Inflammatory macrophage treated with lipopolysaccharide for 1 hour (primary cell): ENCODE data around the gene NKAIN2.
"Not testable (repeated sequence)": the region's sequence is repeated elsewhere in the genome, so short reads cannot be mapped to it uniquely, and the experiment has no call there.

Experiments
- DNase-seq, 2 donors: peaks; one replicate each; pipeline ENCODE4 v3.0.0-alpha.2; 2020 to 2022

Gene NKAIN2

DNA sequence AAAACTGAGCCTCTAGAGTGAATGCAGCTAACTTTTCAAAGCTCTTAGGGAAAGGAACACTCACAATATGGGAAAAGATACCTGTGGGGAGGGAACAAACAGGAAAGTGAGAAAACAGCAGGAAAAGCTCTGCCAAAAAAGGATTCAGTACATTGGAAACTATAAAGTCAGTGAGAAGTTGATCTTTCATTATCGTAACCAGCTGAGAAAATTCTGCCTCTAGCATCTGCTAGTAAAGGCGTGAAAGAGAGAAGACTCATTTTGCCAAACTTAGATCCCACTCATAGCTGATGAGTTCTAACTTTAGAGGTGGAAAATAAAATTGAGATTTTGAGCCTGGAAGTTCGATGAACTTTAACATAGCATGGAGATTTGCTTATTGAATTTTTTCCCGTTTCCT, 836.8 kb downstream of the NKAIN2 start:
- no peak for DNase-seq

DNA sequence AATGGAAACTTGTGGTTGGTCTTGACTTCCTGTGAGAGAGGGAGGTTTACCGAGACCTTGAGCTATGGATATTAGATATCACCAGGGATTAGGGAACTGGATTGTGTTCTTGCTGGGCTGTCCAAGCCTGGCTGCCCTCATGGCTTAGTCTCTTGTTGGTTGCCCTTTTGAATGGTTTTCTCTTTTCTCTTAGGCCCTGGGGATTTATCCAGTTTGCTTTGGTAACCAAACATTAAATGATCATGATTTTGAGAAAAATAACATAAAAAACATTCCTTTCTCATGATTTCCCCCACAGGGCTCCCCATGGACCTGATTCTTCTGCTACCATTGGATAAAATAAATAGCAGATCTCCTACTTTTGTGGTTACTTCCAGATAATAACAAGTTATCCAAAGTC, 852.2 kb downstream of the NKAIN2 start:
- no peak for DNase-seq

DNA sequence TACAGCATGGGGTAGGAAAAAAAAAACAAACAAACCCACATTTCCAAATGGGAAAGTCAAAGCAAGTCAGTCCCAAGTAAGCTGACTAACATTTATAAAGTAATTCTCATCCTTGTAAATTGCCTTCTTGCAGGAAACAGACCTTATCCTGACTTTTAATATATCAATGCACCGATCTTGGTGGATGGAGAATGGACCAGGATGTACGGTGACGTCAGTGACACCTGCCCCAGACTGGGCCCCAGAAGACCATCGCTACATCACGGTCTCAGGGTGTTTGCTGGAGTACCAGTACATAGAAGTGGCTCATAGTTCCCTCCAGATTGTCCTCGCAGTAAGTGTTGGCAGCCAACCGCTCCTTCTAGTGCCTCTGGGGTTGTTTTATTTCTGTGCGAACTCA, 854.4 kb downstream of the NKAIN2 start:
- no peak for DNase-seq

DNA sequence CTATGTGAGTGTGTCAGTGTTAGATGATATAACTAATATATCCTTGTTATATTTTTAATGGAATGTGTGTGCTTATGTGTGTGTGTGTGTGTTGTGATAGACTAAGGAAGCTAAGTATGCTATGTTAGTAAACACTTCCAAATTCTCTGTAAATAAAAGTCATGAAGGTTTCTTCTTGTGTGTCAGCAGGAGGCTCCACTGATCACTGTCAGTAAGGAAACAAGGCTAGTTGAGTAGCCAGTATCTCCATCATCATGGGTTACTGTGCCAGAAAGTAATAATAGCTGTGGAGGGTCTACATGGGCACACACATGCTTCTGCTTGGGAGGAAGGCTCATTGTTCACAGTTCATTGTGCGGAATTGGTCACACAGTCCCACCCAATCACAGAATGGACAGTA, 855.8 kb downstream of the NKAIN2 start:
- DNase-seq: no peak

DNA sequence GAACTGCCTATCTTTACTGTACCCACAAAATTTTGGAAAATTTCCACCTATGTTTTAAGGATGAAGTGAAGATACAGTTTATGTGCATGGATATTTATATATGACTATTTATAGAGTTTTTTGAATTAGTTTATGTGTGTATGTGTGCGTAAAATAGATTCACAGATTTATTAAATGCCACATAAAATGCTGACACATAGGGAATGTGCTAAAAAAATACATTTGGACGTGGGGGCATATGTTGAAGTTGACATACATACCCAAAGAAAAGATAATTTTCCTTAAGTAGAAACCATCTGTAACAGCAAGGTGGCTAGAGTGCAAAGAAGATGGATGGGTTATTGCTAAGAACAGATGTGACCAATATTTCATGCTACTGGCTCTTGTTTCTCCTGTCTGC, 856.5 kb downstream of the NKAIN2 start:
- no peak for DNase-seq

DNA sequence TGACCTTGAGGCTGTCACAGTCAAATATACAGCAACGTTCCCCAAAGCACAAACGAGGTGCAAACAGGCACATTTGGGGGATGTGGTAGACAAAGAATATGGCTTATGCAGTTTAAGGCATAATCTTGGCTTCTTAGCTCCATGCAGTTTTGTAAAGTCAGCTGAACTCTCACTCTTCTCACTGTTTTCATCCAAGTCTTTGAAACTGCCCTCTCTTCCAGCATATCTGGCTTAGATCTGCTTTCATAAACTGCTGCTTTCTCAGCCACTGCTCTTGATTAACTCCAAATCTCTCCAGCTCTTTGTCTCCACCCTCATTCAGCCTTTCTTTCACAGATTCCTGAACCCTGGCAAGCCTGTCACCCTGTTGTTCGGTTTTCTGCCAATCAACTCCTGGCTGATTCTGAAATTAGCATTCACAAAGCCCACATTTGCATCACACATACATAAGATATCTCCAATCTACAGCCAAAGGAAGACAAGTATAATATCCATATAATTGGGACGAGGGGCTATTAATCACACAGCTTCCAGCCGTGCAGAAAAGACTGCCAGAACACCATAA, 857.5 kb downstream of the NKAIN2 start:
- no peak for DNase-seq

DNA sequence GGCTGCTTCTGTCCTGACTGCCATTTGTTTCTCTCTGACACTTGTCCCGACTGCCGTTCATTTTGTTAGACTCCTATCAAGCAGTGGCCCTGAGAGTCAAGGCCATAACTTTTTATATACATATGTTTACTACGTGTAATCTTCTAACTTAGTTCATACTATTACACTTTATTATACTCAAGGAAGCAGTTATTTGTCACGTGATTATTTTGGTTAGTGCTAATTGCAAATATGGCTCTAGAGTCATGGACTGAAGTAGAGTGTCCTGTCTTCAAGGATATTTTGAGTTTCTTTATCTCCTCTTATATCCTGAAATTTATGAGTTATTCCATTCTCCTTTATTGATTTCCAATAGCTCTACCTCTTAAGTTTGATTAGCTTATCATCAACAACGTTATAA, 864.4 kb downstream of the NKAIN2 start:
- no peak for DNase-seq

DNA sequence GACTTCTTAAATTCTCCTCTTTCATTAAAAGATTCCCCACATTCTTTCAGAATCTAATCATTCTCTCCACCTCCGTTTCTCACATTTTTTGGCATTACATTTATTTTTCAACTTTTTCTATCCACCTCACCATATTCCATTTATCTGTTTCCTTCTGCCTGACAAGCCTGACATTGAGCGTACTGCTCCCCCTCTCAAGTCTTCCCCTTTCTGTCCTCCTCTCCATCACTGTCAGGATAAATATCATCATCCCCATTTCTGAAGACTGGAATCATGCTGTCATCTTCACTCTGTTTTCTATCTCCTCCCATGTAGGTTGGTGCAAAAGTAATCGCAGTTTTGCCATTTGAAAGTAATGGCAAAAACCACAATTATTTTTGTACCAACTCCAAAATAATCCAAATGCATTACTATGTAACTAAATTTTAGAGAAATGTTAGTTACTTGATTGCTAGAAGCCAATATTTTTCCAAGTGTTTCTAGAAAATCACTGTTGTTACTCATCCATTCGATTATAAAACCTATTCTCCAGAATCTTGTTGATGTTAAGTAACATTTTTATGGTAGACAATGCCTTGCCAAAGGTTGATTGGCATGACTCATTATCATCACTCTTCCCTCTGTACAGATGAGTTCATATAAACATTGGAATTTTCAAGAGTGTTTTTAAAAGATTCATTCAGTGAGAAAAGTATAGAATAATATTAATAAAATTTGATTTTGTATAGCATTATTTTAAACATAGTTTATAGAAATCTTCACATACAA, 866.2 kb downstream of the NKAIN2 start:
- no peak for DNase-seq

DNA sequence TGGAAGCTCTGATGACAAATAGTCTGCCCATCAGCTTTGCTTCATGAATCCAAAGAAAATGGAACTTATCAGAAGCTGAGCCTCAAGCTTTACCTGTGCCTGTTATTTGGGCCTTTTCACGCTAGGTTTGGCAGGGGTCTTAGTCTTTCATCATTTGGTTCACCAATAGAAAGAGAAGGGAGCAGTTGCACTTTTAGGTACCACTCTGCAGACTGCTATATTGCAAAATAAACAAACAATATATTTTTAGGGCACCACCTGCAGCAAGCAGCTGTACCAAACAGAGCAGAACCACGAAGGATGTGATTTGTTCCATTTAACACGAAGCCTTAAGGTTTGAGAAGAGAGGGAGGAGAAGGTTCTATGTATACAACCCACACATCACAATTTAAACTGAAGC, 867.1 kb downstream of the NKAIN2 start:
- DNase-seq: no peak

DNA sequence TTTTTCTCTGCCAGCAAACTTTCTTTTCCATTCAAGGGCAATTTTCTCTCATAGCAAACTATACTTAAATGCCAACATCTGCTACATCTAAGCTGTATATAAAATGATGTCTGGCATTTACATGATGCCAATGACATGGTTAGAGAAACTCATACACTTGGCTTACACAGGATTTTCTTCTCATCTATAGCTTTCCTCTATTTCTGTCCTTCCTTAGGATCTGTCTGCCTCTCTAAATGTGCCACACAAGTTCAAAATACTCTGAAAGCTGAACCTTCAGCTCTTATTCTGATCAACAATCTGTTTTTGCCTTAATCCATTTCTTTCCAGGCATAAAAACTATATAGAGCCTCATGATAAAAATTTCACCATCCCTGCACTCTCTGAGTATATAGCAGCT, 867.7 kb downstream of the NKAIN2 start:
- no peak for DNase-seq

DNA sequence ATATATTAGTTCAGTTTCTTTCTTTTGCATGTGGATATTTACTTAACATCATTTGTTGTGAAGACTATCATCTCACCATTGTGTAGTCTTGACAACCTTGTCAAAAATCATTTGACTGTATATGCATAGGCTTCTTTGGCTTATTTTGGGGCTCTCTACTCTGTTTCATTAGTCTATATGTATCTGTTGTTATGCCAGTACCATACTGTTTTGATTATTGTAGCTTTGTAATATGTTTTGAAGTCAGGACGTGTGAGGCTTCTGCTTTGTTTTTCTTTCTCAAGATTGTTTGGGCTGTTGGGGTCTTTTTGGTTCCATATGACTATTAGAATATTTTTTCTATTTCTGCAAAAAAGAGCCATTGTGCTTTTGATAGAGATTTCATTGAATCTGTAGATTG, 870.4 kb downstream of the NKAIN2 start:
- DNase-seq: no peak

DNA sequence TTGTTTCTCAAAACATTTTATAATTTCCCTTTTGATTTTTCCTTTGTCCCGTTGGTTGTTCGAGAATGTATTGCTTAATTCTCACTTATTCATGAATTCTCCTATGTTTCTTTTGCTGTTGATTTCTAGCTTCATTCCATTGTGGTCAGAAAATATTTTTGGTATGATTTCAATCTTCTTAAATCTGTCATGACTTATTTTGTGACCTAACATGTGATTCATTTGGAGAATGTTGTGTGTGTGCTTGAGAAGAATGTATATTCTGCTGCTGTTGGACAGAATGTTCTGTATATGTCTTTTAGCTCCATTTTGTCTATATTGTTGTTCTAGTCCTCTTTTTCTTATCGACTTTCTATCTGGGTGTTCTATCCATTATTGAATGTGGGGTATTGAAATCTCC, 872.4 kb downstream of the NKAIN2 start:
- DNase-seq: no peak

DNA sequence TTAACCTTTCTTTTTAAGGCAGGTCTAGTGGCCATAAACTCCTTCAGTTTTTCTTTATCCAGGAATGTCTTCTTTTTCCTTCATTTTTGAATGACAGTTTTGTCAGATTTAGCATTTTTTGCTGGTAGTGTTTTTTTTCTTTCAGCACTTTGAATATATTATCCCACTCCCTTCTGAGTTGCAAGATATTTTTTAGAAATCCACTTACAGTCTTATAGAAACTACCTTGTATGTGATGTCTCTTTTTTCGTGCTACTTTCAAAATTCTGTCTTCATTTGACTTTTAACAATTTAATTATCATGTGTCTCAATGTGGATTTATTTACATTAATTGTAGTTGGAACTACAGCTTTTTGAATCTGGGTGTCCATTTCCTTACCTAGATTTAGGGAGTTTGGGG, 874.2 kb downstream of the NKAIN2 start:
- no peak for DNase-seq

DNA sequence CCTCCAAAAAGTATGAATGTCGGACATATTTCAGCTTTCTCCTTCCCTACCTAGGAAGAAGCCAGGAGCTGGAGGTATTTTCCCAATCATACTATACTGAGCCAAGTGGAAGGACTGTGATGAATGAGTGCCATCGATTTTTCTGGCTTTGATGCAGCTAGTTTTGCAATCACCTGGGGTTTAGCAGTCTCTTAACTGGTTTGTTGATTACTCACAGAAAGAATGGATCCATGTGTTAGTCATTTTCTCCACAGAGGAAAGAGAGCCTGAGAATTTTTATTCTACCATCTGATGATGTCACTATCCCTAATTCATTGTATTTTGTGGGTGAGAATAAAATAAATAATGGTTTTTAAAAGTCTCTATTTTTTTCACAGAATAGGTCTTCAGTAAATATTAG, 875.7 kb downstream of the NKAIN2 start:
- DNase-seq: no peak

DNA sequence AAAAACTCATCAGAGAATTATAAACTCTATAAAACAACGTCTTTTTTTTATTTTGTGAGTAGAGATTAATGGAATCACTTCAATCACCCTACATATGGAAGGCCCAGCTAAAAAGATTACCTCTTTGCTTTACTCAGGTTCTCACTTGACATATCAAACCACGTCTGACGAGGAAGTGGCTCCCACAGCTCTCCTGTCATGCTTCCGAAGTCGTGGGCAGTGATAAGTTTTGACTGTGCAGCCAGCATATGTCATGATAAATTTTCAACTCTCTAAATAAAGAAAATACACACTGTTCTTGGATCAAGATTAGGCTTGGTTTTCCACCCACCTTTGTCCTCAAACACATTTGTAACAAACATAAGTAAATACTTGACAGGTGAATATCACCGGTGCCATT, 879.1 kb downstream of the NKAIN2 start:
- DNase-seq: no peak

DNA sequence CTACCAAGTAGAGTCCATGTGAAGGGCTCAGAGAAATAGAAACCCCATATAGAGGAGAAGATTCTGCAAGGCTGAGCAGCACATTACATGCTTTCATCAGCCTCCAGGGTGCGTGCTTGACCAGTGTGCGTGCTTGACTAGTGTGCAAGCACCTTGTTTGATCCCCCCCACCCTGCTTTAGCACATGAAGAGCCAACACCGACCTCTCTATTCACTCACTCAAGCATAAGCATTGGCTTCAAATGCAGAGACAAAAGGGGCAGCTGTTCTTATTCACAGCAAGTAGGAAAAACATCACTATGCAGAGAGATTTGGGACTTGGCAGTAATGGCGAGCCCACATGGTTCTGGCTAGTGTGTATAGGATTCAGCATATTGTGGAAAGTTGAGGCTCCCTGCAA, 879.8 kb downstream of the NKAIN2 start:
- DNase-seq: no peak

DNA sequence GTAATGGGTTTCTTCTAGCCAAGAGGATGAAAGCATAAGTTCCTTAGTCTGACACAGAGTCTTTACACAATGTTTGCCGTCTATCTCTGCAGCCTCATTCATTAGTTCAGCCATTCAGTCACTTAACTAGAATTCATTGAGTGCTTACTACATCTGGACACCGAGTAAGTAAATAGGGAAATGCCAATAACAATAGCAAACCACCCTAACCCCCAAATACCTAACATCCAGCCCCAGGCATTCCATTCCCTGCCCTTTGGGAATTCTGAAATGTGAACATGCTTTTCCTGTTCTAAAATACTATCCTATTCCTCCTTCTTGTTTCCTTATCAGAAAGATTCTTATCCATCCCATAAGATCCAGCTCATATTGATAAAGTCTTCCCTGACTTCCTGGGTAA, 881.0 kb downstream of the NKAIN2 start:
- no peak for DNase-seq

DNA sequence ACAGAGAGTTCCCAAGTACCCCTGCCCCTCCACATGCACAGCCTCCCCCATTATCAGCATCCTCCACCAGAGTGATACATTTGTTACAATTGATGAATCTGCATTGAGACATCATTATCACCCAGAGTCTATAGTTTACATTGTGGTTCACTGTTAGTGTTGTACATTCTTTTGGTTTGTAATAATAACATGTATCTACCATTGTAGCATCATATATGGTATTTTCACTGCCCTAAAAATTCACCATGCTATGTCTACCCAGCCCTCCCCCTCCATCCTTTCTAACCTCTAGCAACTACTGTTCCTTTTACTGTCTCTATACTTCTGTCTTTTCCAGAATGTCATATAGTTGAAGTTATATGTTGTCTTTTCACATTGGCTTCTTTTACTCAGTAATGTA, 884.7 kb downstream of the NKAIN2 start:
- no peak for DNase-seq

DNA sequence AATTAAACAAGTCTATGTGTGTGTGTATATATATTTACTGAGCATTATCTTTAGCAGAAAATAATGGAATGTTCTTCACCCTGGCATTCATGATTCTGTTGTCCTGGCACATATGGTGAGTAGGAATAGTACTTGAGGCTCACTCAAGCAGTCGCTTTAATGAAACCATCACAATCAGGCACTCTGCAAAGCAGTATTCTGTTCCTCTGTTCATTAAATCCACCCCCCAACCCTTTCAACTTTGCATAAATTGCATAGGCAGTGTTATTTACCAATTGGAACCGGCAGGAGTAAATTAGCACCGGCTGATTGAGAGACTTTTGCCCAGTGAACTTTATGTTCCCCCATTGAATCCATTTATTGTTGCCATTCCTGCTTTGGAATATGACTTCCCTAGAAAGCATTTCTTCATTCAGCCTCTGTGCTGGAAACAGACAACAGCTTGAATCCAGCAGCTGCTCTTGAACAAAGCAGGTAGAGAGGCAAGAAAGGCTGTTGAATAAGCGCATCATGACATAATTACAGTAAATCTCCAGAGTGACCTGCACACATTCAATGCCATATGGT, 890.6 kb downstream of the NKAIN2 start:
- DNase-seq: no peak

DNA sequence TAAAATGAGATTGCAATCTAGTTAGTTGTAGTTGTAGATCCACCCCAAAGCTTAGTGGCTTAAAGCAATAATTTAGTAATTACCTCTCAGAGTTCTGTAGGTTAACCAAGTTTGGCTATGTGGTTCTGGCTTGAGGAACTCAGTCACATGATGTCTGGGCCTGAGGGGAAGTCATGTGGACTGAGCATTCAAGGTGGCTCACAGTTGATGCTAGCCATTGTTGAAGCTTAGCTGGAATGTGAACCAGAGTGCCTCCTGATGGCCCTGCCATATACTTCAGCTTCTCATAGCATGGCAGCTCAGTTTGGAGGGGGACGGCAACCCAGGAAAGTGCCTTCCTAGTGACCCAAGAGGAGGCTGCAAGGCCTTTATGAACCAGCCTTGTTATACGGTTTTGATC, 895.4 kb downstream of the NKAIN2 start:
- DNase-seq: no peak

DNA sequence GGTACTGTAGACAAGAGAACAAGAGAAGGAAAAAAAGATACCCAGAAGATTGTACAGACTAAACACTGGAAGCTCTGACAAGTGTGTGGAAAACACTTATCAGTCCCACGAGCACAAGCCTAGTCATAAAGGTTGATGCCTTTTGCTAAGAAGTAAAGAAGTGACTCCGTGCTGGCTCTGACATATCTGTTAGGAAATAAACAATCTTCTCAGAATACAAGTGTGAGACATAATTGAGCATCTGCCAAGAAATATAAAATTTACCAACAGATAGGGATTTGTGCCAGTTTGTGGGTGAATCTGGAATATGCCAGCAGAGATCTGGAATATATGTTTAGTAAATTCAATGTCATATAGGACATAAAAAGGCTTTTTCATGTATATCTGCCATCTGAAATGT, 899.9 kb downstream of the NKAIN2 start:
- no peak for DNase-seq

DNA sequence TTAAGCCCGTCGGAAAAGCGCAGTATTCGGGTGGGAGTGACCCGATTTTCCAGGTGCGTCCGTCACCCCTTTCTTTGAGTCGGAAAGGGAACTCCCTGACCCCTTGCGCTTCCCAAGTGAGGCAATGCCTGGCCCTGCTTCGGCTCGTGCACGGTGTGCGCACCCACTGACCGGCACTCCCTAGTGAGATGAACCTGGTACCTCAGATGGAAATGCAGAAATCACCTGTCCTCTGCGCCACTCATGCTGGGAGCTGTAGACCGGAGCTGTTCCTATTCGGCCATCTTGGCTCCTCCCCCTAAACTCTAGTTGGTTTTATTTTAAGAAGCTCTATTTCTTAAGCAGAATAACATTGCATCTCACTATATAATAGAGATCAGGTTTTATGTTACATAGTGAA, 908.9 kb downstream of the NKAIN2 start:
- DNase-seq: not testable (repeated sequence)

DNA sequence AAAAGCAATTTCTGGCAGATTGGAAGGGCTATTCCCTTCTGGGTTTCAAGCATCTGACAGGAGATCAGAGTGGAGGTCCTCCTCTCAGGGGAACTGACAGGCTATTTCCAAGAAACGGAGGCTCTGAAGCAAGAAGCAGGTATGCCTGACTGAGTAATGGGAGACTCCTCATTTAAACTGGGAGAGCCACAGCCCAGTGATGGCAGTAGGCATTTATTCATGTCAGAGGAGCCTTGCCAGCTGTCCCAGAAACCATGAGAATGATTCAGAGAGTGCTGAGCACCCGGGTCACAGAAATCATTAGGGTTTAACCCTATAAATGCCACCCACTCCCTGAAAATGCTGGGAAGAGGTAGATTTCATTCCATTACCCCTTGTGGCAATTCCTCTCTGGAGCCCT, 911.1 kb downstream of the NKAIN2 start:
- DNase-seq: no peak

DNA sequence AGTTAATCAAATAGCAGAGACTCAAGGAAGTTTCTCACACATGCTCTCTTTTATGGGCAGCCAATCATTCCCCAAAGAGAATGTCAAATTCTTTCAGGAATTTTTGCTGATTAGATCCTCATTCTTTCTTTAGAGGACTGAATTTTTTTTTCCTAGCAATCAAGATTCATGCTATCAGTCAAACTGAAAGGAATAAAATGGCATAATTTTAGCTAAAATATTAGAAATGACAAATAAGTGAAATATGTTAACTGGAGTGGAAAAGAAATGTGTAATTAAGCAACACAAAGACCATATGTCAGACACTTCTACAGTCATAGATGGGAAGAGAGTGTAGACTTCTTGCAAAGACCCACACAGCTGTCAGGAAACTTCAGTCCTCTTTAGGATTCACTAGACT, 916.2 kb downstream of the NKAIN2 start:
- DNase-seq: no peak

DNA sequence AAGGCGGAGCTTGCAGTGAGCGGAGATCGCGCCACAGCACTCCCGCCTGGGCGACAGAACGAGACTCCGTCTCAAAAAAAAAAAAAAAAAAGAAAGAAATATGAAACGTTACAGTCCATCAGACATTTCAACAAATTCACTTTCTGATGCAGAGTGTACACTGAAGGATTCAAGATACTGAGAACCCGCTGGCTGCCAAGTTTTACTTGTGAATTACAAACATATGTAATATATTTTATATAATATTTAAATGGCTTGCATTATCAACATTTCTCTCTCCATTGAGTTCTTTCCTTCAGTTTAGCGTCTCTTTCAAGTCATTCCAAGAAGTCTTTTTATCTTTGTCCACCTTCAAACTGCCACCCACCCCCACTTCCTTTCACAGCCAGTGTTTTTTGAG, 917.7 kb downstream of the NKAIN2 start:
- no peak for DNase-seq
